H1 (cell line): ENCODE measurements around the gene TMEM245. TPM values are rescaled to one million over a fixed set of nuclear protein-coding genes. Genes with fewer than 3 reads are reported as not detected.

ENCODE experiments used
- CTCF ChIA-PET: fragments of 300-600 bp; sonication (Branson Sonifier 250); formaldehyde crosslinking; loops from one replicate; lab custom pipeline; 2021; ENCODE audit not compliant: partially characterized antibody; lab: Charles Lee
- POLR2A ChIA-PET: fragments of 300-600 bp; sonication (Branson Sonifier 250); formaldehyde crosslinking; loops from one replicate; lab custom pipeline; 2021; ENCODE audit warnings: inconsistent platforms; ENCODE audit not compliant: partially characterized antibody; lab: Charles Lee
- DNase-seq, 2 experiments: peaks; one replicate each; pipeline versions ENCODE4 v3.0.0 to v3.0.0-alpha.2; 2010 to 2022; ENCODE audit warnings: low spot score in 2 of 2, low read depth in 1 of 2, mixed read lengths in 1 of 2
- FAIRE-seq: peaks from 2 replicates; lab custom pipeline; 2011; peaks lifted over from hg19 to GRCh38; lab: Jason Lieb, UNC
- H2AFZ ChIP-seq: 2 replicates; pipeline ENCODE4 v1.8.1; 2012; ENCODE audit warnings: low read length, inconsistent platforms
- H2AK5ac ChIP-seq: 2 replicates; pipeline ENCODE4 v1.6.1; 2013; ENCODE audit warnings: low read depth, low read length
- H2BK120ac ChIP-seq: replicated peaks from 2 replicates; pipeline ENCODE3; 2013; ENCODE audit warnings: low read depth, low read length, inconsistent platforms
- H2BK12ac ChIP-seq: 2 replicates; pipeline ENCODE4 v1.6.1; 2013; ENCODE audit warnings: low read depth, low read length
- H2BK15ac ChIP-seq: 2 replicates; pipeline ENCODE4 v1.6.1; 2013; ENCODE audit warnings: low read length
- H2BK20ac ChIP-seq: 2 replicates; pipeline ENCODE4 v1.6.1; 2013; ENCODE audit warnings: low read length
- H2BK5ac ChIP-seq: 2 replicates; pipeline ENCODE4 v1.6.1; 2013; ENCODE audit warnings: low read depth, low read length
- H3K14ac ChIP-seq: 2 replicates; pipeline ENCODE4 v1.6.1; 2013; ENCODE audit warnings: inconsistent platforms; ENCODE audit not compliant: insufficient read length
- H3K18ac ChIP-seq: 2 replicates; pipeline ENCODE4 v1.6.1; 2013; ENCODE audit warnings: low read length; ENCODE audit errors: extremely low read depth
- H3K23ac ChIP-seq: 2 replicates; pipeline ENCODE4 v1.6.1; 2013; ENCODE audit warnings: inconsistent platforms; ENCODE audit not compliant: insufficient read length
- H3K23me2 ChIP-seq: 2 replicates; pipeline ENCODE4 v1.6.1; 2013; ENCODE audit warnings: low read depth, low read length
- H3K27ac ChIP-seq: 2 replicates; pipeline ENCODE4 v1.6.1; 2011; ENCODE audit warnings: low read depth, low read length, inconsistent platforms
- H3K27me3 ChIP-seq, 4 experiments: replicated peaks in 1 of 4; 1 replicate in 1 of 4; 2 replicates in 3 of 4; pipeline versions ENCODE4 v1.6.1 to v1.8.1; 2011 to 2013; ENCODE audit warnings: low read length in 3 of 4, mild to moderate bottlenecking in 3 of 4, inconsistent platforms in 2 of 4, mixed read lengths in 2 of 4, moderate library complexity in 1 of 4; ENCODE audit not compliant: control insufficient read depth in 3 of 4, insufficient read depth in 3 of 4; ENCODE audit errors: extremely low read depth in 1 of 4
- H3K36me3 ChIP-seq, 4 experiments: 2 replicates each; pipeline versions ENCODE4 v1.6.1 to v1.8.1; 2011 to 2013; ENCODE audit warnings: mild to moderate bottlenecking in 4 of 4, low read length in 3 of 4, moderate library complexity in 2 of 4, control low read depth in 1 of 4, inconsistent platforms in 1 of 4; ENCODE audit not compliant: insufficient read depth in 4 of 4, control insufficient read depth in 2 of 4
- H3K4ac ChIP-seq: replicated peaks from 2 replicates; pipeline ENCODE3; 2013; ENCODE audit warnings: low read length, low read depth, mixed read lengths, inconsistent platforms; ENCODE audit not compliant: insufficient read length
- H3K4me1 ChIP-seq, 4 experiments: replicated peaks in 1 of 4; 1 replicate in 1 of 4; 2 replicates in 3 of 4; pipeline versions ENCODE4 v1.6.1 to v1.8.1; 2011 to 2013; ENCODE audit warnings: low read length in 3 of 4, inconsistent platforms in 2 of 4, mixed read lengths in 1 of 4; ENCODE audit not compliant: insufficient read depth in 4 of 4, control insufficient read depth in 3 of 4
- H3K4me2 ChIP-seq, 2 experiments: 2 replicates each; pipeline versions ENCODE4 v1.6.1 to v1.8.1; 2011 to 2013; ENCODE audit warnings: low read depth in 2 of 2, low read length in 2 of 2, control low read depth in 1 of 2, inconsistent platforms in 1 of 2, mild to moderate bottlenecking in 1 of 2; ENCODE audit not compliant: insufficient read depth in 1 of 2
- H3K4me3 ChIP-seq, 4 experiments: fragments of 200-600, 300-600 bp in 1 of 4; sonication (generic), shearing (Covaris generic), sonication (Bioruptor Twin) in 1 of 4; 2 replicates each; pipeline versions ENCODE4 v1.5.1 to v1.8.1; 2011 to 2016; ENCODE audit warnings: low read length in 4 of 4, low read depth in 3 of 4, control low read depth in 2 of 4, inconsistent platforms in 2 of 4, mild to moderate bottlenecking in 2 of 4, mixed read lengths in 1 of 4, moderate library complexity in 1 of 4; ENCODE audit not compliant: insufficient read depth in 2 of 4; ENCODE audit errors: extremely low read depth in 1 of 4
- H3K56ac ChIP-seq: replicated peaks from 2 replicates; pipeline ENCODE3; 2013; ENCODE audit warnings: low read depth, mild to moderate bottlenecking, mixed read lengths, low read length, inconsistent platforms; ENCODE audit not compliant: insufficient read length
- H3K79me1 ChIP-seq: 2 replicates; pipeline ENCODE4 v1.6.1; 2013; ENCODE audit warnings: low read depth, low read length, control low read depth
- H3K79me2 ChIP-seq, 2 experiments: 2 replicates each; pipeline versions ENCODE4 v1.6.1 to v1.8.1; 2012 to 2013; ENCODE audit warnings: low read length in 2 of 2, mild to moderate bottlenecking in 2 of 2, inconsistent platforms in 1 of 2; ENCODE audit not compliant: insufficient read depth in 2 of 2, control insufficient read depth in 1 of 2
- H3K9ac ChIP-seq, 4 experiments: replicated peaks in 1 of 4; 1 replicate in 1 of 4; 2 replicates in 3 of 4; pipeline versions ENCODE4 v1.6.1 to v1.8.1; 2011 to 2013; ENCODE audit warnings: low read depth in 3 of 4, low read length in 3 of 4, control low read depth in 2 of 4, mild to moderate bottlenecking in 2 of 4, moderate library complexity in 2 of 4, inconsistent platforms in 1 of 4; ENCODE audit errors: extremely low read depth in 1 of 4
- H3K9me3 ChIP-seq, 2 experiments: 2 replicates each; pipeline versions ENCODE4 v1.6.1 to v1.8.1; 2012 to 2013; ENCODE audit warnings: mild to moderate bottlenecking in 2 of 2, moderate library complexity in 2 of 2, control low read depth in 1 of 2, inconsistent platforms in 1 of 2, low read depth in 1 of 2, low read length in 1 of 2, mixed read lengths in 1 of 2; ENCODE audit not compliant: insufficient read depth in 2 of 2
- H4K20me1 ChIP-seq, 2 experiments: replicated peaks in 1 of 2; 2 replicates each; pipeline versions ENCODE3 to v1.8.1; 2011 to 2013; ENCODE audit warnings: inconsistent platforms in 2 of 2, low read length in 2 of 2, mild to moderate bottlenecking in 1 of 2; ENCODE audit not compliant: insufficient read depth in 2 of 2, control insufficient read depth in 1 of 2
- H4K5ac ChIP-seq: 2 replicates; pipeline ENCODE4 v1.6.1; 2013; ENCODE audit warnings: low read length, low read depth, mixed read lengths, inconsistent platforms; ENCODE audit not compliant: insufficient read length
- H4K8ac ChIP-seq: 2 replicates; pipeline ENCODE4 v1.8.0; 2013; ENCODE audit warnings: mild to moderate bottlenecking, moderate library complexity, low read length, inconsistent platforms; ENCODE audit not compliant: insufficient read depth; ENCODE audit errors: extremely low read depth
- H4K91ac ChIP-seq: replicated peaks from 2 replicates; pipeline ENCODE3; 2013; ENCODE audit warnings: low read length, mixed read lengths, inconsistent platforms; ENCODE audit not compliant: insufficient read length
- BCL11A ChIP-seq, 2 experiments: IDR thresholded peaks; one replicate each; pipeline ENCODE4 v1.6.1; 2011; ENCODE audit warnings: low read depth in 2 of 2, low read length in 2 of 2, mild to moderate bottlenecking in 2 of 2
- CREB1 ChIP-seq: IDR thresholded peaks from 2 replicates; pipeline ENCODE4 v1.6.1; 2012; ENCODE audit warnings: inconsistent platforms
- EGR1 ChIP-seq: IDR thresholded peaks from 2 replicates; pipeline ENCODE4 v1.6.1; 2011; ENCODE audit warnings: low read depth, low read length, borderline replicate concordance
- GABPA ChIP-seq: IDR thresholded peaks from 2 replicates; pipeline ENCODE4 v1.6.1; 2011; ENCODE audit warnings: mild to moderate bottlenecking, low read length, moderate library complexity, borderline replicate concordance; ENCODE audit not compliant: insufficient read depth
- KDM1A ChIP-seq: fragments of 200-600, 300-600 bp; sonication (generic); IDR thresholded peaks from 2 replicates; pipeline ENCODE4 v1.7.1; 2016; ENCODE audit warnings: mild to moderate bottlenecking, low read length, borderline replicate concordance
- POU5F1 ChIP-seq: IDR thresholded peaks from 2 replicates; pipeline ENCODE4 v1.6.1; 2011; ENCODE audit warnings: low read depth, mild to moderate bottlenecking, low read length, moderate library complexity
- RAD21 ChIP-seq, 2 experiments: IDR thresholded peaks in 1 of 2; conservative IDR thresholded peaks in 1 of 2; 2 replicates each; pipeline ENCODE4 v1.6.1; 2011; ENCODE audit warnings: low read depth in 2 of 2, low read length in 2 of 2, improper control_type of control experiment in 1 of 2, inconsistent platforms in 1 of 2, mild to moderate bottlenecking in 1 of 2, moderate library complexity in 1 of 2
- RXRA ChIP-seq: IDR thresholded peaks from 2 replicates; pipeline ENCODE4 v1.6.1; 2011; ENCODE audit warnings: low read depth, mild to moderate bottlenecking, low read length, moderate library complexity; ENCODE audit not compliant: insufficient read depth
- SP4 ChIP-seq: IDR thresholded peaks from 2 replicates; pipeline ENCODE4 v1.6.1; 2012; ENCODE audit warnings: low read length, inconsistent platforms
- TAF1 ChIP-seq: IDR thresholded peaks from 2 replicates; pipeline ENCODE4 v1.6.1; 2011; ENCODE audit warnings: mild to moderate bottlenecking, low read depth, low read length
- TEAD4 ChIP-seq: IDR thresholded peaks from 2 replicates; pipeline ENCODE4 v1.6.1; 2012; ENCODE audit warnings: low read depth, low read length, inconsistent platforms, mixed read lengths
- WGBS, 2 experiments: shearing (Covaris generic) in 1 of 2; methylation state at CpG; one replicate each; pipeline versions ENCODE4 v1.1.6 to v1.1.7; 2013 to 2015; ENCODE audit warnings: low lambda C conversion rate in 2 of 2, mixed read lengths in 2 of 2, inconsistent platforms in 1 of 2, low coverage in 1 of 2, missing lambda C conversion rate in 1 of 2; ENCODE audit not compliant: insufficient replicate concordance in 2 of 2, insufficient coverage in 1 of 2, insufficient read length in 1 of 2; ENCODE audit errors: extremely low coverage in 1 of 2, missing lambda C conversion rate in 1 of 2; 5-methylcytosine and 5-hydroxymethylcytosine counted together
- polyA plus RNA-seq, 7 experiments: library from polyadenylated mRNA; depleted of rRNA in 3 of 7; stranded (reverse) in 5 of 7; unstranded in 2 of 7; fragments of >200 nt in 5 of 7; fragments of 200-250 nt in 2 of 7; gene quantifications; 1 replicate in 5 of 7; 2 replicates in 1 of 7; 4 replicates in 1 of 7; pipeline versions ENCODE4 v1.2.1 to v1.2.3, GENCODE V29; 2011 to 2013; ENCODE audit warnings: missing spikeins in 2 of 7, mixed read lengths in 2 of 7
- total RNA-seq: library from RNA; stranded (reverse); fragmentation: NEBNext Ultra II Directional; extraction: Animal tissue kit (Norgen Biotek cat#: 25700); gene quantifications from 2 replicates; pipeline ENCODE4 v1.2.1, GENCODE V29; 2021

Gene TMEM245
- total and polyA plus RNA-seq, 2 of the 8 experiments (the other 6 are each of a cell fraction or from before 2014, with no cell fraction given): 44.3 to 45.8 TPM

DNA sequence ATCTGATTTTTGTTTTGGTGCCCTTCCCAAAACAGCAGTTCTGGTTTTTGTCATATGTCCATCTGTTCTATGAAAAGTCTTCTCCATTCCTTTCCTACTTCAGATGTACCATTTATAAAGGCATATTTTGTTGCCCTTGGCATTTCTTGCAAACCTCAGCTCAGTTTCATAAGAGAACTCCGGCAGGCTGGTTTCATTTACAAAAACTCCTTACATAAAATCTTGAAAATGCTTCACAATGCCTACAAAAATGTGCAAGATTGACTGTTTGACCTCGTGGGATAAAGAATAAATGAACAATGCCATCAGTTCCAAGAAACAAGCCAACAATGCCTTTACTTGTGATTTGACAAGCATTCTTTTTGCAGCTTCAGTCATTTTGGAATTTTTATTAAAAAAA is 67.3 kb downstream of the TMEM245 start:
- peaks cover 2 to 78% (median 46%) of the 10 kb centered on the region in 4 experiments for H3K36me3 ChIP-seq
- H3K4ac ChIP-seq: no peak overlapping the region
- no peak overlapping the region for H2BK15ac ChIP-seq
- no peak overlapping the region for H2BK5ac ChIP-seq
- no peak overlapping the region for H4K91ac ChIP-seq
- no peaks in the 10 kb centered on the region; the same call in 1 of the 2 replicates for H3K23me2 ChIP-seq
- no peak overlapping the region for H3K9ac ChIP-seq
- H2AK5ac ChIP-seq: no peak overlapping the region
- no peak overlapping the region for H3K56ac ChIP-seq
- H4K20me1 ChIP-seq: peaks cover 0 to 5% of the 10 kb centered on the region in 2 experiments
- H3K4me3 ChIP-seq: no peak overlapping the region
- H2BK120ac ChIP-seq: no peak overlapping the region
- peaks cover 0 to 6% (median 0%) of the 10 kb centered on the region in 4 experiments; a peak in 1 of 7 replicates for H3K4me1 ChIP-seq
- H2BK12ac ChIP-seq: no peak overlapping the region
- H3K79me1 ChIP-seq: no peaks in the 10 kb centered on the region
- no peak overlapping the region for H2BK20ac ChIP-seq
- no peak overlapping the region for H4K8ac ChIP-seq
- no peak overlapping the region for H3K14ac ChIP-seq
- H3K23ac ChIP-seq: no peak overlapping the region
- no peaks in the 10 kb centered on the region for H3K79me2 ChIP-seq
- ChIA-PET CTCF (interaction anchor here (1.2 kb wide), 1 partner anchor 18 kb away, joined by 3 read pairs; no protein-coding TSS in a partner anchor), POLR2A (interaction anchor here (0.8 kb wide), 1 partner anchor 15 kb away, joined by 3 read pairs; no protein-coding TSS in a partner anchor)
- H3K9me3 ChIP-seq: no peaks in the 10 kb centered on the region
- H3K4me2 ChIP-seq: no peak overlapping the region
- 96% methylated on average over 2 of the region's 2 CpGs; no CpG with 5 or more reads in 1 of the 2 experiments for WGBS, 2 experiments
- H4K5ac ChIP-seq: no peak overlapping the region
- no peak overlapping the region for H3K27ac ChIP-seq
- FAIRE-seq: no peak
- DNase-seq: no peak
- H3K18ac ChIP-seq: no peak overlapping the region
- no peak for TF ChIP-seq RAD21 (IDR thresholded peaks at IDR 0.05 in 1 of 2, conservative IDR thresholded peaks at IDR 0.05 in 1 of 2; ENCODE audit: low read depth in 2 of 2, low read length in 2 of 2)
- no peak for TF ChIP-seq KDM1A
- TF ChIP-seq RXRA: no peak
- no peak for TF ChIP-seq SP4
- TF ChIP-seq TAF1: no peak
- no peak for TF ChIP-seq EGR1
- no peak for TF ChIP-seq CREB1
- no peak for TF ChIP-seq TEAD4
- no peak for TF ChIP-seq BCL11A (IDR thresholded peaks at IDR 0.05; ENCODE audit: low read depth in 2 of 2, low read length in 2 of 2)
- TF ChIP-seq POU5F1: no peak
- no peak for TF ChIP-seq GABPA
- H3K27me3 ChIP-seq: no peaks in the 10 kb centered on the region
- H2AFZ ChIP-seq: no peak overlapping the region
